OCI-LY1 (cell line): ENCODE results near the gene ZNF160.
A peak's percentile ranks its signal among the peaks of the same experiment; 100 is the strongest.
"Not testable (repeated sequence)": the region's sequence is repeated elsewhere in the genome, so short reads cannot be mapped to it uniquely, and the experiment has no call there.

Source experiments
- H2AFZ ChIP-seq: fragments of 200-600 bp; sonication (generic), shearing (Covaris generic); 2 replicates; pipeline ENCODE4 v1.6.0; 2014; ENCODE audit warnings: antibody characterized with exemption, mild to moderate bottlenecking, low read length
- H3F3A ChIP-seq: fragments of 200-600 bp; sonication (generic), shearing (Covaris generic); 2 replicates; pipeline ENCODE4 v1.6.0; 2014; ENCODE audit warnings: mild to moderate bottlenecking, antibody characterized with exemption, low read length, moderate library complexity; ENCODE audit not compliant: insufficient read depth
- H3K27ac ChIP-seq: fragments of 200-600 bp; sonication (generic); 2 replicates; pipeline ENCODE4 v1.5.1; 2014; ENCODE audit warnings: low read length, mixed run types, mild to moderate bottlenecking, low read depth; ENCODE audit not compliant: poor library complexity, severe bottlenecking
- H3K27me3 ChIP-seq: fragments of 200-600 bp; sonication (generic); 2 replicates; pipeline ENCODE4 v1.6.0; 2014; ENCODE audit warnings: antibody characterized with exemption, mild to moderate bottlenecking, low read length, moderate library complexity; ENCODE audit not compliant: insufficient read depth
- H3K36me3 ChIP-seq: fragments of 200-600 bp; sonication (generic); 2 replicates; pipeline ENCODE4 v1.6.1; 2014; ENCODE audit warnings: mild to moderate bottlenecking, antibody characterized with exemption, low read length, moderate library complexity, mixed read lengths; ENCODE audit not compliant: insufficient read depth
- H3K4me1 ChIP-seq: fragments of 200-600 bp; sonication (generic); 2 replicates; pipeline ENCODE4 v1.5.1; 2014; ENCODE audit warnings: mild to moderate bottlenecking, low read length, moderate library complexity; ENCODE audit not compliant: insufficient read depth, severe bottlenecking
- H3K4me2 ChIP-seq: fragments of 200-600 bp; sonication (generic), shearing (Covaris generic); 2 replicates; pipeline ENCODE4 v1.6.1; 2014; ENCODE audit warnings: low read length
- H3K4me3 ChIP-seq: fragments of 200-600 bp; sonication (generic); 2 replicates; pipeline ENCODE4 v1.5.1; 2014; ENCODE audit warnings: low read length, low read depth, mild to moderate bottlenecking, mixed read lengths; ENCODE audit not compliant: poor library complexity, severe bottlenecking
- H3K79me2 ChIP-seq: fragments of 200-600 bp; shearing (Covaris generic); 2 replicates; pipeline ENCODE4 v1.6.1; 2016; ENCODE audit warnings: mixed run types, low read length, mixed read lengths; ENCODE audit not compliant: insufficient read depth
- H3K9ac ChIP-seq: fragments of 200-600 bp; sonication (generic), shearing (Covaris generic); 2 replicates; pipeline ENCODE4 v1.6.1; 2014; ENCODE audit warnings: mild to moderate bottlenecking, low read length, mixed read lengths
- H3K9me2 ChIP-seq: fragments of 200-600 bp; sonication (generic), shearing (Covaris generic); 2 replicates; pipeline ENCODE4 v1.6.1; 2014; ENCODE audit warnings: low read depth, mild to moderate bottlenecking, low read length, mixed read lengths
- H3K9me3 ChIP-seq: fragments of 200-600 bp; shearing (Covaris generic); 2 replicates; pipeline ENCODE4 v1.6.1; 2014; ENCODE audit warnings: low read length, mixed read lengths
- H4K20me1 ChIP-seq: fragments of 200-600 bp; sonication (generic), shearing (Covaris generic); 2 replicates; pipeline ENCODE4 v1.6.0; 2016; ENCODE audit warnings: mild to moderate bottlenecking, low read length; ENCODE audit not compliant: insufficient read depth
- CTCF ChIP-seq: fragments of 200-600 bp; sonication (generic), shearing (Covaris generic); IDR thresholded peaks from 2 replicates; pipeline ENCODE4 v1.5.1; 2017; ENCODE audit warnings: mild to moderate bottlenecking, antibody characterized with exemption, low read length, moderate library complexity, mixed read lengths
- EZH2 ChIP-seq: fragments of 200-600 bp; sonication (generic), shearing (Covaris generic); IDR thresholded peaks from 2 replicates; pipeline ENCODE4 v1.8.0; 2017; ENCODE audit warnings: borderline replicate concordance, mixed run types, mild to moderate bottlenecking, antibody characterized with exemption, low read length, moderate library complexity, mixed read lengths

ZNF160 gene

GRCh38 chr19:53102206-53102755, 941 bp downstream of the ZNF160 start:
- Histone ChIP-seq H3K4me3 (peak overlapping the region; percentile 97), H3K27me3 (no peaks in the 10 kb centered on the region), H3K4me1 (peaks cover 17% of the 10 kb centered on the region), H3K4me2 (peak overlapping the region; percentile 89), H3K79me2 (peaks cover 32% of the 10 kb centered on the region), H3K9me3 (peaks cover 9% of the 10 kb centered on the region; the same call in 1 of the 2 replicates), H3K27ac (peak overlapping the region; percentile 67), H2AFZ (no peak overlapping the region), H3K9me2 (no peaks in the 10 kb centered on the region), H3K36me3 (peaks cover 41% of the 10 kb centered on the region), H3K9ac (peak overlapping the region; percentile 96), H3F3A (no peaks in the 10 kb centered on the region), H4K20me1 (no peaks in the 10 kb centered on the region)
- TF ChIP-seq EZH2 (no peak), CTCF (no peak)

- H3K27me3 ChIP-seq = no peaks in the 10 kb centered on the region
- peaks cover 17% of the 10 kb centered on the region for H3K4me1 ChIP-seq
- TF ChIP-seq EZH2 (no peak), CTCF (no peak)
- peaks cover 32% of the 10 kb centered on the region for H3K79me2 ChIP-seq
- H3K4me2 ChIP-seq = peak overlapping the region; percentile 89
- H3K4me3 ChIP-seq = peak overlapping the region; percentile 97
- no peak overlapping the region for H2AFZ ChIP-seq
- no peaks in the 10 kb centered on the region for H4K20me1 ChIP-seq
- peaks cover 42% of the 10 kb centered on the region for H3K36me3 ChIP-seq
- H3K27ac ChIP-seq = no peak overlapping the region
- no peaks in the 10 kb centered on the region for H3F3A ChIP-seq
- H3K9me2 ChIP-seq = no peaks in the 10 kb centered on the region
- peak overlapping the region; percentile 96; the same call in 1 of the 2 replicates for H3K9ac ChIP-seq
- H3K9me3 ChIP-seq = peaks cover 6% of the 10 kb centered on the region; the same call in 1 of the 2 replicates
These were observed 1.7 kb downstream of the ZNF160 start for GRCh38 chr19:53101518-53101917.

GRCh38 chr19:53098570-53098969, 4.7 kb downstream of the ZNF160 start:
- H3K9me3 ChIP-seq, H3F3A ChIP-seq, H2AFZ ChIP-seq, H4K20me1 ChIP-seq, H3K4me2 ChIP-seq, H3K4me3 ChIP-seq, H3K9ac ChIP-seq, H3K27me3 ChIP-seq, H3K27ac ChIP-seq, H3K9me2 ChIP-seq: not testable (repeated sequence)
- H3K36me3 ChIP-seq = peaks cover 63% of the 10 kb centered on the region
- H3K4me1 ChIP-seq = peaks cover 13% of the 10 kb centered on the region
- H3K79me2 ChIP-seq = peaks cover 32% of the 10 kb centered on the region

- peaks cover 26% of the 10 kb centered on the region for H3K79me2 ChIP-seq
- not testable (repeated sequence) for H2AFZ ChIP-seq, H3K27me3 ChIP-seq, H3K4me3 ChIP-seq, H3K9me3 ChIP-seq, H3K27ac ChIP-seq, H3K9me2 ChIP-seq, H3F3A ChIP-seq, H3K4me2 ChIP-seq, H3K9ac ChIP-seq, H3K4me1 ChIP-seq, H4K20me1 ChIP-seq
- H3K36me3 ChIP-seq = peaks cover 77% of the 10 kb centered on the region
These were observed 6.1 kb downstream of the ZNF160 start for GRCh38 chr19:53096982-53097690.

- H3K79me2 ChIP-seq = peaks cover 21% of the 10 kb centered on the region
These were observed 6.6 kb downstream of the ZNF160 start for GRCh38 chr19:53096579-53096978.

More at GRCh38 chr19:53096579-53096978, 6.6 kb downstream of the ZNF160 start:
- H3F3A ChIP-seq, H3K9ac ChIP-seq, H2AFZ ChIP-seq, H4K20me1 ChIP-seq, H3K27me3 ChIP-seq, H3K4me3 ChIP-seq, H3K9me2 ChIP-seq, H3K4me2 ChIP-seq, H3K27ac ChIP-seq, H3K4me1 ChIP-seq, H3K9me3 ChIP-seq: not testable (repeated sequence)
- peaks cover 82% of the 10 kb centered on the region for H3K36me3 ChIP-seq
